ENCODE data around the gene EPG5. TPM values are rescaled to one million over a fixed set of nuclear protein-coding genes. Genes with fewer than 3 reads are reported as not detected.

EPG5 gene
- total and polyA plus RNA-seq, 4 donors, result 3.2 to 20.3 (median 11.1) TPM

DNA sequence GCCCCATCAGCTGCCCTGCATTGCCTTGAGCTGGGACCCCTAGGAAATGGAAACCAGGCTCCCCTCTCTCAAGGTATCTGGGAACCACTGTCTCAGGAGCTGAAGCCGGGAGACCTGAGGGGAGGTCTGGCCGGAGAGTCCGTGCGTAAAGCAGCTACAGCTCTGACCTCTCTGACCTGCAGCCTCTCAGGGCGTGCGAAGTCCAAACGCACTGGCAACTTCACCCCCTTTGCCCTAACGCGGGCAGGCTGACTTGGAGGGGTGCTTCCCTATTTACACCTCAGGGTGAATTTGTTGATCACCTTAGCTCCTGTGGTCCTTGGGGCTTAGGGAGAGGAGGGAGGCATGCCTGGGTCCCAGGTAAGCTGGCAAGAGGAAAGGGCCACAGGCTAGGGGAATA lies 124.1 kb downstream of the EPG5 start:
- H3K27me3 ChIP-seq (ENCODE audit: control insufficient read depth in 4 of 4, insufficient read depth in 4 of 4, low read length in 3 of 4), result no peaks in the 10 kb centered on the region
- no peaks in the 10 kb centered on the region for H3K9me3 ChIP-seq (ENCODE audit: control insufficient read depth in 4 of 4, low read length in 3 of 4)
- H3K4me3 ChIP-seq (ENCODE audit: low read depth in 1 of 3, low read length in 3 of 3), result no peak overlapping the region
- whole genome bisulfite sequencing, result 79% methylated on average over 9 of the region's 9 CpGs
- H3K4me1 ChIP-seq (ENCODE audit: control insufficient read depth in 4 of 4, insufficient read depth in 4 of 4, low read length in 3 of 4), result peaks cover 6 to 19% (median 11%) of the 10 kb centered on the region in 4 donors
- DNase-seq (ENCODE audit: low spot score), result no peak
- no peaks in the 10 kb centered on the region for H3K36me3 ChIP-seq (ENCODE audit: control insufficient read depth in 4 of 4, insufficient read depth in 3 of 4, low read depth in 1 of 4, low read length in 3 of 4)
- H3K9ac ChIP-seq (ENCODE audit: low read depth in 1 of 2, low read length in 2 of 2), result no peak overlapping the region
- TF ChIP-seq GABPA (IDR thresholded peaks at IDR 0.05 in 1 of 2, conservative IDR thresholded peaks at IDR 0.05 in 1 of 2) (no peak), HNF4A (conservative IDR thresholded peaks at IDR 0.05) (peak in 1 of 2 donors; percentile 52), NR2F2 (IDR thresholded peaks at IDR 0.05) (peak; percentile 28), RAD21 (IDR thresholded peaks at IDR 0.05) (no peak), RXRA (IDR thresholded peaks at IDR 0.05) (peak in 1 of 2 donors; percentile 27), JUND (IDR thresholded peaks at IDR 0.05) (no peak), EGR1 (IDR thresholded peaks at IDR 0.05; ENCODE audit: low read depth in 2 of 2) (no peak)
- TF ChIP-seq, protein P1, sequence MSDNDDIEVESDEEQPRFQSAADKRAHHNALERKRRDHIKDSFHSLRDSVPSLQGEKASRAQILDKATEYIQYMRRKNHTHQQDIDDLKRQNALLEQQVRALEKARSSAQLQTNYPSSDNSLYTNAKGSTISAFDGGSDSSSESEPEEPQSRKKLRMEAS (IDR thresholded peaks at IDR 0.05), result no peak
- H3K27ac ChIP-seq (ENCODE audit: low read depth in 1 of 2, low read length in 2 of 2), result no peak overlapping the region

DNA sequence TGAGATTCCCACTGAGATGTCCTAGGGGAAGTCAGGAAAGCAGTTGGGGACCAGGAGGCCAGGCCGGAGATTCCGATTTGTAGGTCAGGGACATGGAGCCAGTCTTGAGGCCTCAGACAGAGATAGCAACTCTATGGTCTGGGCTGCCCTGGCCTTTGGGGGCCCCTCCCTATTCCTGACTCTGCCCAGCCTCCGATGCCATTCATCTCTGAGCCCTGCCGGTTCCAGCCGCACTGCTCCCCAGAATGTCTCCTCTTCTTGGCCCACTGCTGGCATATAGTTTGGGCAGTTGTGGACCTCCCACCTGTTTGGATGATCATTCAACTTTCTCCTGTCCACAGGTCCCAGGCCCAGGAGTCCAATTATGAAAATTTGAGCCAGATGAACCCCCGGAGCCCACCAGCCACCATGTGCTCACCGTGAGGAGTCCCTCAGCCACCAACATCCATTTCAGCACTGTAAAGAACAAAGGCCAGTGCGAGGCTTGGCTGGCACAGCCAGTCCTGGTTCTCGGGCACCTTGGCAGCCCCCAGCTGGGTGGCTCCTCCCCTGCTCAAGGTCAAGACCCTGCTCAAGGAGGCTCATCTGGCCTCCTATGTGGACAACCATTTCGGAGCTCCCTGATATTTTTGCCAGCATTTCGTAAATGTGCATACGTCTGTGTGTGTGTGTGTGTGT lies 125.2 kb downstream of the EPG5 start:
- Histone ChIP-seq H3K9me3 (ENCODE audit: control insufficient read depth in 4 of 4, low read length in 3 of 4) (no peaks in the 10 kb centered on the region), H3K27ac (ENCODE audit: low read depth in 1 of 2, low read length in 2 of 2) (no peak overlapping the region), H3K27me3 (ENCODE audit: control insufficient read depth in 4 of 4, insufficient read depth in 4 of 4, low read length in 3 of 4) (no peaks in the 10 kb centered on the region), H3K9ac (ENCODE audit: low read depth in 1 of 2, low read length in 2 of 2) (no peak overlapping the region), H3K36me3 (ENCODE audit: control insufficient read depth in 4 of 4, insufficient read depth in 3 of 4, low read depth in 1 of 4, low read length in 3 of 4) (no peaks in the 10 kb centered on the region), H3K4me3 (ENCODE audit: low read depth in 1 of 3, low read length in 3 of 3) (no peak overlapping the region), H3K4me1 (ENCODE audit: control insufficient read depth in 4 of 4, insufficient read depth in 4 of 4, low read length in 3 of 4) (peaks cover 6 to 23% (median 15%) of the 10 kb centered on the region in 4 donors)
- DNase-seq (ENCODE audit: low spot score), result no peak
- WGBS, result 90% methylated on average over 12 of the region's 12 CpGs
- TF ChIP-seq, protein P1 (IDR thresholded peaks at IDR 0.05), result no peak

DNA sequence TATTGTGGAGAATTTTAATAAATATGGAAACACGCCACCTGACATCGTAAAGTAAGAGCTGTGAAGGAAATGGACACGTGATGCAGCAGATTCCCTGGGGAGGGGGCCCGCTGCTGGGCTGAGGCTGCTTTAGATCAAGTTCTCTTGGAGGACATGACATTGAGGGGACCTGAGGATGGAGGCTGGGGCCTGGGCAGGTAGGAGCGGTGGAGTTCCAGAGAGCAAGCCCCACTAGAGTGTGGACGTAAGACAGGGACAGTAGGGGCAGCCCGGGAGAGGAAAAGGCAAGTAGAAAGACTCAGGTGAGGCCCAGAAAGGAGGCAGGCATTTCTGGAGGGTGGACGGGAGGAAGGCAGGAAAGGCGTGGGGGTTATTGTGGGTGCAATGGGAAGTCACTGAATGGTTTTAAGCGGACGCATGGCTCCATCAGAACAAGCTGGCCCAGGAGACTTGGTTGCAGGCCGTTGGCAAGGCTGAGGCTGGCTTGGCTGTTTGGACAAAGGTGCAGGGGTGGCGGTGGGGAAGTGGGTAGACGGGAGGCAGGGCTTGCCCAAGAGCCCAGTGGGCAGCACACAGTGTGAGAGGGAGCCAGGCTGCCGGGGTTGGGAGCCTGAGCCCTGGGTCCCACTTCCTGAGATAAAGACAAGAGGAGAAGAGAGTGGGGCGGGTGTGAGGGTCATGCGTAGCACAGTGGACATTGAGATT lies 125.9 kb downstream of the EPG5 start:
- no peaks in the 10 kb centered on the region for H3K27me3 ChIP-seq (ENCODE audit: control insufficient read depth in 4 of 4, insufficient read depth in 4 of 4, low read length in 3 of 4)
- DNase-seq (ENCODE audit: low spot score), result no peak
- H3K27ac ChIP-seq (ENCODE audit: low read depth in 1 of 2, low read length in 2 of 2), result no peak overlapping the region
- no peaks in the 10 kb centered on the region for H3K9me3 ChIP-seq (ENCODE audit: control insufficient read depth in 4 of 4, low read length in 3 of 4)
- 88% methylated on average over 17 of the region's 17 CpGs for WGBS
- no peaks in the 10 kb centered on the region for H3K36me3 ChIP-seq (ENCODE audit: control insufficient read depth in 4 of 4, insufficient read depth in 3 of 4, low read depth in 1 of 4, low read length in 3 of 4)
- peaks cover 6 to 30% (median 19%) of the 10 kb centered on the region in 4 donors for H3K4me1 ChIP-seq (ENCODE audit: control insufficient read depth in 4 of 4, insufficient read depth in 4 of 4, low read length in 3 of 4)
- no peak overlapping the region for H3K9ac ChIP-seq (ENCODE audit: low read depth in 1 of 2, low read length in 2 of 2)
- no peak overlapping the region for H3K4me3 ChIP-seq (ENCODE audit: low read depth in 1 of 3, low read length in 3 of 3)
- TF ChIP-seq FOXA1 (IDR thresholded peaks at IDR 0.05), result no peak
- TF ChIP-seq, protein P1 (IDR thresholded peaks at IDR 0.05), result no peak
- TF ChIP-seq JUND (IDR thresholded peaks at IDR 0.05), result no peak
- no peak for TF ChIP-seq TAF1 (conservative IDR thresholded peaks at IDR 0.05)
- TF ChIP-seq, protein P2, sequence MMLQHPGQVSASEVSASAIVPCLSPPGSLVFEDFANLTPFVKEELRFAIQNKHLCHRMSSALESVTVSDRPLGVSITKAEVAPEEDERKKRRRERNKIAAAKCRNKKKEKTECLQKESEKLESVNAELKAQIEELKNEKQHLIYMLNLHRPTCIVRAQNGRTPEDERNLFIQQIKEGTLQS (IDR thresholded peaks at IDR 0.05), result no peak
- TF ChIP-seq, protein P3, sequence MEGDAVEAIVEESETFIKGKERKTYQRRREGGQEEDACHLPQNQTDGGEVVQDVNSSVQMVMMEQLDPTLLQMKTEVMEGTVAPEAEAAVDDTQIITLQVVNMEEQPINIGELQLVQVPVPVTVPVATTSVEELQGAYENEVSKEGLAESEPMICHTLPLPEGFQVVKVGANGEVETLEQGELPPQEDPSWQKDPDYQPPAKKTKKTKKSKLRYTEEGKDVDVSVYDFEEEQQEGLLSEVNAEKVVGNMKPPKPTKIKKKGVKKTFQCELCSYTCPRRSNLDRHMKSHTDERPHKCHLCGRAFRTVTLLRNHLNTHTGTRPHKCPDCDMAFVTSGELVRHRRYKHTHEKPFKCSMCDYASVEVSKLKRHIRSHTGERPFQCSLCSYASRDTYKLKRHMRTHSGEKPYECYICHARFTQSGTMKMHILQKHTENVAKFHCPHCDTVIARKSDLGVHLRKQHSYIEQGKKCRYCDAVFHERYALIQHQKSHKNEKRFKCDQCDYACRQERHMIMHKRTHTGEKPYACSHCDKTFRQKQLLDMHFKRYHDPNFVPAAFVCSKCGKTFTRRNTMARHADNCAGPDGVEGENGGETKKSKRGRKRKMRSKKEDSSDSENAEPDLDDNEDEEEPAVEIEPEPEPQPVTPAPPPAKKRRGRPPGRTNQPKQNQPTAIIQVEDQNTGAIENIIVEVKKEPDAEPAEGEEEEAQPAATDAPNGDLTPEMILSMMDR (IDR thresholded peaks at IDR 0.05; ENCODE audit: low read depth, low read length, missing input control), result no peak
- TF ChIP-seq RAD21 (IDR thresholded peaks at IDR 0.05), result no peak
- no peak for TF ChIP-seq GABPA (IDR thresholded peaks at IDR 0.05 in 1 of 2, conservative IDR thresholded peaks at IDR 0.05 in 1 of 2)
- TF ChIP-seq, protein P4, sequence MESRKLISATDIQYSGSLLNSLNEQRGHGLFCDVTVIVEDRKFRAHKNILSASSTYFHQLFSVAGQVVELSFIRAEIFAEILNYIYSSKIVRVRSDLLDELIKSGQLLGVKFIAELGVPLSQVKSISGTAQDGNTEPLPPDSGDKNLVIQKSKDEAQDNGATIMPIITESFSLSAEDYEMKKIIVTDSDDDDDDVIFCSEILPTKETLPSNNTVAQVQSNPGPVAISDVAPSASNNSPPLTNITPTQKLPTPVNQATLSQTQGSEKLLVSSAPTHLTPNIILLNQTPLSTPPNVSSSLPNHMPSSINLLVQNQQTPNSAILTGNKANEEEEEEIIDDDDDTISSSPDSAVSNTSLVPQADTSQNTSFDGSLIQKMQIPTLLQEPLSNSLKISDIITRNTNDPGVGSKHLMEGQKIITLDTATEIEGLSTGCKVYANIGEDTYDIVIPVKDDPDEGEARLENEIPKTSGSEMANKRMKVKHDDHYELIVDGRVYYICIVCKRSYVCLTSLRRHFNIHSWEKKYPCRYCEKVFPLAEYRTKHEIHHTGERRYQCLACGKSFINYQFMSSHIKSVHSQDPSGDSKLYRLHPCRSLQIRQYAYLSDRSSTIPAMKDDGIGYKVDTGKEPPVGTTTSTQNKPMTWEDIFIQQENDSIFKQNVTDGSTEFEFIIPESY (IDR thresholded peaks at IDR 0.05), result no peak
- no peak for TF ChIP-seq NR2F2 (IDR thresholded peaks at IDR 0.05)
- no peak for TF ChIP-seq HNF4A (conservative IDR thresholded peaks at IDR 0.05)
- no peak for TF ChIP-seq SP1 (IDR thresholded peaks at IDR 0.05)
- no peak for TF ChIP-seq HNF4G (IDR thresholded peaks at IDR 0.05)
- no peak for TF ChIP-seq YY1 (IDR thresholded peaks at IDR 0.05)
- TF ChIP-seq FOXA2 (IDR thresholded peaks at IDR 0.05), result no peak
- TF ChIP-seq EGR1 (IDR thresholded peaks at IDR 0.05; ENCODE audit: low read depth in 2 of 2), result no peak
